ENCODE measurements around the gene GRIN3B.

Gene GRIN3B

GRCh38 chr19:966485-967088 is 33.6 kb upstream of the GRIN3B start:
- DNase-seq = no peak

- DNase-seq = no peak
Measured at GRCh38 chr19:970695-971094, 29.5 kb upstream of the GRIN3B start.

- DNase-seq = no peak
Measured at GRCh38 chr19:971795-972194, 28.4 kb upstream of the GRIN3B start.

GRCh38 chr19:972281-972680 is 27.9 kb upstream of the GRIN3B start:
- no peak for DNase-seq

DNA sequence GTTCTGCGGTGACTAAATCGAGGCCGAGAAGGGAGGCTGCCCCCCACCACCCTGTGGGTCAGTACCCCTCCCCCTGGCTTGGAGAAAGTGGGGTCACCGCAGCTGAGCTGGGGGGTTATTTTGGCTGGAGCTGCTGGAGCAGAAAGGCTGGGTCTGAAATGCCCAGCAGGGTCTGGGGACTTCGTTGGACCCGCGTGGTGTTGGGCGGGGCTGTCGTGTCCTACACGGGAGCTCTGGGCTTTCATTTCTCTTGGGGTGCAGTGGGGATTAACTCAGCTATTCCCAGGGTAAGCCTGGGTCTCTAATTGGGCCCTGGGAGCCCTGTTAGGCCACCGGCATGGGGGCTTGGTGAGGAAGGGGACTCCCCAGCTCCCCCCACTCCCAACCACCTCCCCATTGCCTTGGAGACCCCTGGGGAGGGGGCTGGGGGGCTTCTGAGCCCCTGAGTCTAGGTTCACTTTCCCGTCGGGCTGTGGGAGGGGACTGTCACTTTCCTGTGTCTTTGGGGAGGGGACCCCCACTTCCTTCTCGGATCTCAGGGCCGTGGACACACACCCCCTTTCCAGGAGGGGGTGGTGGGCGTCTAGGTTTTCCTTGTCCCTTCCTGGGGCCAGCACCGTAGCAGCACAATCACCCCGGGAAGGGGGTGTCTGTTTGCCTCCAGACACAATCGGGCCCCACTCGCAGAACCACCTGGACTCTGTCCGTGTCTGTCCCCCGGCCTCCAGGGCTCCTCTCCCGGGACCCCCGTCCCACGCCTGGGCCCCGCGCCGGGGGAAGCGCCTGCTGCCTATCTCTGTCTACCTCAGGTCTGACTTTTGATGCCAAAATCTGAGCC is 26.3 kb upstream of the GRIN3B start:
- no peak for DNase-seq

GRCh38 chr19:974564-975257 is 25.5 kb upstream of the GRIN3B start:
- DNase-seq = no peak

DNA sequence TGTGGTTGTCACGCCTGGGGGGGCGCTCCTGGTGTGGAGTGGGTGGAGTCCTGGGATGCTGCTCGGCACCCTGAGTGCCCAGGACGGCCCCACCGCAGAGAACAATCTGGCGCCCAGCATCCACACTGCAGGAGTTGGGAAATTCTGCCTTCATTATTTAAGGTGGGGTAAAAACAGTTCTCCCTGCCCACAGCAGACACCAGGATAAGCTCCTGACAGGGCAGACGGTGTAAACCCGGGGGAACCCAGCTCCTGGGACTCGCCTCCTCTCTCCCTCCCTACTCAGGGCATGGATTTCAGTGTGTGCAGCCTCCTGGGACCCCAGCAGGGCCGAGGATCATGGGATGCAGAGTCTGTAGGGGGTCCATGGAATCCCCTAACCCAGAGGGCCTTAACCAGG is 23.7 kb upstream of the GRIN3B start:
- no peak for DNase-seq

- DNase-seq = no peak
Measured at GRCh38 chr19:977058-977464, 23.2 kb upstream of the GRIN3B start.

DNA sequence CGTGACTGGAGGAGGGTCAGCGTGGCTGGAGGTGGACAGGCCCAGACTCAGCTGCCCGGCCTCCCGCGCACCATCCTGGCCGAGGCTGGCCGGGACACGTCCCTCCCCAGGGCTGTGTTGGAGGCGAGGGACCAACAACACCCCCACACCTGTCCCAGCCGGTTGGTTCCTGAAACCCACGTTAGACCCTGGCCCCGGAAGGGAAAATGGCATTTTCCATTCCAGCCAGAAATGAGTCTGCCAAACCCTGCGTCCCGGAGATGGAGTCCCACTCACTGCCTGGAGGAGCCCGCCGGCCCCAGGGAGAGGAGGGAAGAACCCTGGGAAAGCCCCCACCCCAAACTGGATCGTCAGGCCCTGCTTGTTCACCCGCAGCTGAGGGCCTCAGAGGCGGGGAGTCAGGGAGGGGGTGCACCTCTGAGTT is 20.9 kb upstream of the GRIN3B start:
- no peak for DNase-seq

DNA sequence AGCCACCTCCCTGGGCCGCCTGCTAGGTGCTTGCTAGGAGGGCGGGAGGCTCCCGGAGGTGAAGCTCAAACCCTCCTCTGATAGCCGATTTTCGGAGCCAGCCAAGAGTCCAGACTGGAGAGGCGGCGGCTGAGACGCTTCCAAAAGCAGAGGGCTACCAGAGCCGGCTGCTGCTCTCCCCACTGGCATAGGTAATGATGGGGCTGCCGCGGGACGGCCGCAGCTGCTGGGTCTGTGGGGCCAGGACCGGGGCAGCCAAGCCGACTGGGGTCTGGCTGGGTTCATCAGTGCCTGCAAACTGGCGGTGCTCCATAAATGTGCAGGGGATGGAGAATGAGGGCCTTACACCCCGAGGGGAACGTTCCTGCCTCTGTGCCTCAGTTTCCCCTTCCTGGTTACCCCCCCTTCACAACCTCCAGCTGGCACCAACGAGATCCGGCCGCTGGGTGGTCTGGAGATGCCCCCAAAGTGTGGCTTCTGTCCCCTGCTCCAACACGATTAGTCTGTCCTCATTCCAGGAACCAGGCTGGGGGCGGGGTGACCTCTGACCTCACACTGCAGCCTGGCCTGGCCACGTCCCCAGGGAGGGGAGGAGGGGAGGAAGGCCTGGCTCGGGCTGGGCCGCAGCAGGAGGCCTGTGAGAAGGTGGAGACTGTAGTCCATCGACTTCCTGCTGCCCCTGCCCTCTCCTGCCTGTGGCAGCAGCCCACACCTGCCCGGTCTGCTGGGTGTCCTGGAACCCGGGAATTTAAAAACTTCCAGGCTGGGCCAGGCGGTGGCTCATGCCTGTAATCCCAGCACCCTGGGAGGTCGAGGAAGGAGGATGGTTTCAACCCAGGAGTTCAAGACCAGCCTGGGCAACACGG is 19.9 kb upstream of the GRIN3B start:
- DNase-seq = no peak

- peak in 1 of 2 experiments; percentile 69 for DNase-seq
Measured at GRCh38 chr19:982567-983170, 17.6 kb upstream of the GRIN3B start.

- DNase-seq = peak; percentile 35 to 89
Measured at GRCh38 chr19:984165-984967, 15.9 kb upstream of the GRIN3B start, which contains the start of gene WDR18. Gene WDR18, plus strand, starts transcription at chr19:984345. Its CDS starts 9 bp downstream, at chr19:984354.

DNA sequence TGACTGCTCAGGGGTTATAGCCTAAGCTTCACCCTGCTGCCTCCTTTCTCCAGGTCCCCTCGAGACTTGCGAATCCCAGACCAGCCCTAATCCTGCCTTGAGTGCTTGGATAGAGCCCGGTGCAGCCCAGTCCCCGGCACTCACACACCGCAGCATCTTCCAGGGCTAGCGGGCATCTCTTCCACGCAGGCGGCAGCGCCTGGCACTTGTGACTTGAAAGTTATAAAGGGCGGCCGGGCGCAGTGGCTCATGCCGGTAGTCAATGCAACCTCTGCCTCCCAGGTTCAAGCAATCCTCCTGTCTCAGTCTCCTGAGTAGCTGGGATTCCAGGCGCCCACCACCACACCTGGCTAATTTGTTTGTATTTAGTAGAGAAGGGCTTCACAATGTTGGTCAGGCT is 14.1 kb upstream of the GRIN3B start:
- DNase-seq = no peak

- DNase-seq = no peak
Measured at GRCh38 chr19:988081-988480, 12.1 kb upstream of the GRIN3B start.

GRCh38 chr19:988510-988909 is 11.7 kb upstream of the GRIN3B start:
- DNase-seq = no peak

- DNase-seq = no peak
Measured at GRCh38 chr19:989381-990081, 10.7 kb upstream of the GRIN3B start.

DNA sequence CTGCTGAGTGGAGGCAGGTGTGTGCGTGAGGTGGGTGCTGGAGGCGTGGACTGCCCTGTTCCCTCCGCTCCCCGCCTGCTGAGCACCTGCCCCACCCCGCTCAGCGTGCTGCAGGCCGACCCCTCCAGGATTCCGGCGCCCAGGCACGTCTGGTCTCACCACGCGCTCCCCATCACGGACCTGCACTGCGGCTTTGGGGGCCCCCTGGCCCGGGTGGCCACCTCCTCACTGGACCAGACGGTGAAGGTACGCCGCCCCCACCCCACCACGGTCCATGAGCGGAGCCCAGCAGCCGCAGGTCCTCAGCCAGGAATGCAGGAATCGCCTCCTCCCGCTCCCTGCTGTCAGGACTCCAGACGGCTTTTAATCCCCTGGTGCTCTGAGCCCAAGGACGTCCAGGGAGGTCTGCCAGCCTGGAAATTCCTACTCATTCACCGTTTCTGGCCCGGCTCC is 10.1 kb upstream of the GRIN3B start:
- no peak for DNase-seq

GRCh38 chr19:990746-991145 is 9.5 kb upstream of the GRIN3B start:
- DNase-seq = no peak

- no peak for DNase-seq
Measured at GRCh38 chr19:991174-991931, 8.9 kb upstream of the GRIN3B start.
